WTC11 (cell line): ENCODE results near the gene ARHGEF39. TPM values are rescaled to one million over a fixed set of nuclear protein-coding genes. Genes with fewer than 3 reads are reported as not detected.
A peak's percentile ranks its signal among the peaks of the same experiment; 100 is the strongest.

Experiments
- ATAC-seq: fragments of 200-7000 bp; cut with Tn5 transposase; 2 replicates; pipeline ENCODE4 v1.10.0; 2021; ENCODE audit warnings: mild to moderate bottlenecking, moderate library complexity
- CTCF ChIA-PET: fragments of 300-600 bp; sonication (Branson Sonifier 250); formaldehyde crosslinking; loops from one replicate; lab custom pipeline; 2021; ENCODE audit warnings: antibody characterized with exemption; lab: Charles Lee
- POLR2A ChIA-PET: fragments of 350-600 bp; sonication (Branson Sonifier 250); formaldehyde crosslinking; loops from one replicate; lab custom pipeline; 2021; ENCODE audit warnings: antibody characterized with exemption; lab: Charles Lee
- DNase-seq: peaks from one replicate; pipeline ENCODE4 v3.0.0; 2021; ENCODE audit warnings: low spot score
- H3K27ac Mint-ChIP-seq: 2 replicates; pipeline ENCODE4 v1.8.0; 2021; ENCODE audit warnings: mixed read lengths
- H3K27me3 Mint-ChIP-seq: 2 replicates; pipeline ENCODE4 v1.8.0; 2021; ENCODE audit warnings: low read depth, mild to moderate bottlenecking, moderate library complexity, mixed read lengths
- H3K36me3 Mint-ChIP-seq: 2 replicates; pipeline ENCODE4 v1.8.0; 2021; ENCODE audit warnings: mixed read lengths
- H3K4me1 Mint-ChIP-seq: 2 replicates; pipeline ENCODE4 v1.8.0; 2022; ENCODE audit warnings: mixed read lengths
- H3K4me3 Mint-ChIP-seq: 2 replicates; pipeline ENCODE4 v1.8.0; 2021; ENCODE audit warnings: mild to moderate bottlenecking, moderate library complexity, mixed read lengths
- H3K9me3 Mint-ChIP-seq: 2 replicates; pipeline ENCODE4 v1.8.0; 2021; ENCODE audit warnings: mixed read lengths
- ATF1 ChIP-seq: sonication (generic); formaldehyde crosslinking; IDR thresholded peaks from 2 replicates; pipeline ENCODE4 v1.8.1; 2023; ENCODE audit warnings: mild to moderate bottlenecking, moderate library complexity, missing genetic modification reagents
- ATF2 ChIP-seq: sonication (generic); formaldehyde crosslinking; IDR thresholded peaks from 2 replicates; pipeline ENCODE4 v1.8.1; 2022; ENCODE audit warnings: low read depth, missing genetic modification reagents, borderline replicate concordance
- CREB1 ChIP-seq: sonication (generic); formaldehyde crosslinking; IDR thresholded peaks from 2 replicates; pipeline ENCODE4 v1.8.0; 2023; ENCODE audit warnings: mild to moderate bottlenecking, missing genetic modification reagents
- EMX1 ChIP-seq: fragments of 250-450 bp; sonication (Bioruptor Pico); IDR thresholded peaks from 2 replicates; pipeline ENCODE4 v1.8.0; 2021; ENCODE audit warnings: mild to moderate bottlenecking
- ESRRA ChIP-seq: sonication (generic); formaldehyde crosslinking; IDR thresholded peaks from 2 replicates; pipeline ENCODE4 v1.8.1; 2022; ENCODE audit warnings: mild to moderate bottlenecking, missing genetic modification reagents, borderline replicate concordance
- FOXJ3 ChIP-seq: sonication (generic); formaldehyde crosslinking; IDR thresholded peaks from 2 replicates; pipeline ENCODE4 v1.9.0; 2021; ENCODE audit warnings: missing genetic modification reagents, mild to moderate bottlenecking, borderline replicate concordance
- FOXK1 ChIP-seq: sonication (generic); formaldehyde crosslinking; IDR thresholded peaks from 2 replicates; pipeline ENCODE4 v1.8.0; 2022; ENCODE audit warnings: mild to moderate bottlenecking, moderate library complexity, missing genetic modification reagents
- GABPB1 ChIP-seq: sonication (generic); formaldehyde crosslinking; IDR thresholded peaks from 2 replicates; pipeline ENCODE4 v1.8.1; 2023; ENCODE audit warnings: mild to moderate bottlenecking, missing genetic modification reagents
- GRHL2 ChIP-seq: fragments of 250-450 bp; sonication (Bioruptor Pico); IDR thresholded peaks from 2 replicates; pipeline ENCODE4 v1.8.0; 2022; ENCODE audit warnings: mild to moderate bottlenecking, moderate library complexity; ENCODE audit not compliant: insufficient replicate concordance, severe bottlenecking
- MAX ChIP-seq: sonication (generic); formaldehyde crosslinking; IDR thresholded peaks from 2 replicates; pipeline ENCODE4 v1.8.0; 2022; ENCODE audit warnings: mild to moderate bottlenecking, missing genetic modification reagents
- NFE2L1 ChIP-seq: sonication (generic); formaldehyde crosslinking; IDR thresholded peaks from 2 replicates; pipeline ENCODE4 v1.8.1; 2023; ENCODE audit warnings: missing genetic modification reagents
- NFYB ChIP-seq: sonication (generic); formaldehyde crosslinking; conservative IDR thresholded peaks from 2 replicates; pipeline ENCODE4 v1.8.0; 2022; ENCODE audit warnings: low read depth, missing genetic modification reagents
- SMAD3 ChIP-seq: sonication (generic); formaldehyde crosslinking; IDR thresholded peaks from 2 replicates; pipeline ENCODE4 v1.8.0; 2022; ENCODE audit warnings: missing genetic modification reagents, mild to moderate bottlenecking, borderline replicate concordance
- ZNF138 ChIP-seq: sonication (generic); formaldehyde crosslinking; conservative IDR thresholded peaks from 2 replicates; pipeline ENCODE4 v1.8.1; 2022; ENCODE audit warnings: mild to moderate bottlenecking, moderate library complexity, missing genetic modification reagents
- ZNF232 ChIP-seq: sonication (generic); formaldehyde crosslinking; IDR thresholded peaks from 2 replicates; pipeline ENCODE4 v1.8.0; 2022; ENCODE audit warnings: mild to moderate bottlenecking, missing genetic modification reagents
- ZNF263 ChIP-seq: sonication (generic); formaldehyde crosslinking; IDR thresholded peaks from 2 replicates; pipeline ENCODE4 v1.8.1; 2022; ENCODE audit warnings: low read depth, mild to moderate bottlenecking, moderate library complexity, missing genetic modification reagents
- ZNF423 ChIP-seq: fragments of 250-450 bp; sonication (Bioruptor Pico); IDR thresholded peaks from 2 replicates; pipeline ENCODE4 v2.1.2; 2022; ENCODE audit warnings: mild to moderate bottlenecking, moderate library complexity
- total RNA-seq: library from RNA; stranded (reverse); gene quantifications from 3 replicates; pipeline ENCODE4 v1.2.3, GENCODE V29; 2021
- TF ChIP-seq, protein P1 (sequence below): sonication (generic); formaldehyde crosslinking; IDR thresholded peaks from 2 replicates; pipeline ENCODE4 v1.8.0; 2022; ENCODE audit warnings: mild to moderate bottlenecking, missing genetic modification reagents
- TF ChIP-seq, protein P2 (sequence below): sonication (generic); formaldehyde crosslinking; conservative IDR thresholded peaks from 2 replicates; pipeline ENCODE4 v1.8.1; 2023; ENCODE audit warnings: mild to moderate bottlenecking, low read depth, missing genetic modification reagents, moderate library complexity
- TF ChIP-seq, protein P3 (sequence below): sonication (generic); formaldehyde crosslinking; IDR thresholded peaks from 2 replicates; pipeline ENCODE4 v1.8.0; 2022; ENCODE audit warnings: missing genetic modification reagents
- TF ChIP-seq, protein P4 (sequence below): sonication (generic); formaldehyde crosslinking; IDR thresholded peaks from 2 replicates; pipeline ENCODE4 v1.8.1; 2023; ENCODE audit warnings: mild to moderate bottlenecking, missing genetic modification reagents, moderate library complexity
- TF ChIP-seq, protein P5 (sequence below): sonication (generic); formaldehyde crosslinking; IDR thresholded peaks from 2 replicates; pipeline ENCODE4 v1.8.1; 2023; ENCODE audit warnings: mild to moderate bottlenecking, moderate library complexity, missing genetic modification reagents

ARHGEF39 gene
- total RNA-seq, 1 experiment from 2014 or later, result 23.8 TPM

DNA sequence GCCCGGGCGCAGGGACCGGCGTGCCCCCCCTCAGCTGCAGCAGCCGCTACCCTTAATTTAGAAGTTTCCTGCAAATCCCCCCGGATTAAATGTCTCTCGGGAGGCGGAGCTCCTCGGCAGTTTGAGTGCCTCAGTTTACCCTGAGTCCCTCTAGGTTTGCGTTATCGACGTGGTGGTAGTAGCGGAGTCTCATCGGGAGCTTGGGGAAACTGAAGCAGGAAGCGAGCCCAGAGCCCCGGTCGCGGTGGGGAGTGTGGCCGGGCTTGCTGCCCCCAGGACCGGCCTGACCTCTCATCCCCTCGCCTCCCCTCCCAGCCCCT, 25.3 kb upstream of the ARHGEF39 start:
- ChIA-PET CTCF (interaction anchor here (1.1 to 6.8 kb wide), 14 partner anchors 15 to 100 kb away, joined by 4 to 49 read pairs (median 12); partner anchors contain the start of genes ARHGEF39, CCDC107, CREB3 and RGP1), POLR2A (interaction anchor here (0.9 to 5.2 kb wide), 13 partner anchors 10 to 587 kb away, joined by 3 to 38 read pairs (median 8); partner anchors contain the start of genes ARHGEF39, CCDC107, CREB3 and RMRP)
- H3K4me3 Mint-ChIP-seq, result peak overlapping the region; percentile 91
- peaks cover 23% of the 10 kb centered on the region for H3K4me1 Mint-ChIP-seq
- H3K27ac Mint-ChIP-seq, result no peak overlapping the region
- TF ChIP-seq CREB1 (CRISPR knock-in tag) (no peak), FOXK1 (CRISPR knock-in tag) (no peak), ATF1 (CRISPR knock-in tag) (no peak), NFE2L1 (CRISPR knock-in tag) (no peak), ZNF263 (no peak), ZNF423 (no peak), ZNF232 (CRISPR knock-in tag) (no peak), ESRRA (no peak), SMAD3 (CRISPR knock-in tag) (no peak), GABPB1 (CRISPR knock-in tag) (no peak), ATF2 (no peak), NFYB (no peak), GRHL2 (no peak), ZNF138 (no peak), MAX (CRISPR knock-in tag) (no peak), EMX1 (CRISPR knock-in tag) (no peak)
- TF ChIP-seq, protein P1, sequence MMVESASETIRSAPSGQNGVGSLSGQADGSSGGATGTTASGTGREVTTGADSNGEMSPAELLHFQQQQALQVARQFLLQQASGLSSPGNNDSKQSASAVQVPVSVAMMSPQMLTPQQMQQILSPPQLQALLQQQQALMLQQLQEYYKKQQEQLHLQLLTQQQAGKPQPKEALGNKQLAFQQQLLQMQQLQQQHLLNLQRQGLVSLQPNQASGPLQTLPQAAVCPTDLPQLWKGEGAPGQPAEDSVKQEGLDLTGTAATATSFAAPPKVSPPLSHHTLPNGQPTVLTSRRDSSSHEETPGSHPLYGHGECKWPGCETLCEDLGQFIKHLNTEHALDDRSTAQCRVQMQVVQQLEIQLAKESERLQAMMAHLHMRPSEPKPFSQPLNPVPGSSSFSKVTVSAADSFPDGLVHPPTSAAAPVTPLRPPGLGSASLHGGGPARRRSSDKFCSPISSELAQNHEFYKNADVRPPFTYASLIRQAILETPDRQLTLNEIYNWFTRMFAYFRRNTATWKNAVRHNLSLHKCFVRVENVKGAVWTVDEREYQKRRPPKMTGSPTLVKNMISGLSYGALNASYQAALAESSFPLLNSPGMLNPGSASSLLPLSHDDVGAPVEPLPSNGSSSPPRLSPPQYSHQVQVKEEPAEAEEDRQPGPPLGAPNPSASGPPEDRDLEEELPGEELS (CRISPR knock-in tag), result no peak
- TF ChIP-seq, protein P2, sequence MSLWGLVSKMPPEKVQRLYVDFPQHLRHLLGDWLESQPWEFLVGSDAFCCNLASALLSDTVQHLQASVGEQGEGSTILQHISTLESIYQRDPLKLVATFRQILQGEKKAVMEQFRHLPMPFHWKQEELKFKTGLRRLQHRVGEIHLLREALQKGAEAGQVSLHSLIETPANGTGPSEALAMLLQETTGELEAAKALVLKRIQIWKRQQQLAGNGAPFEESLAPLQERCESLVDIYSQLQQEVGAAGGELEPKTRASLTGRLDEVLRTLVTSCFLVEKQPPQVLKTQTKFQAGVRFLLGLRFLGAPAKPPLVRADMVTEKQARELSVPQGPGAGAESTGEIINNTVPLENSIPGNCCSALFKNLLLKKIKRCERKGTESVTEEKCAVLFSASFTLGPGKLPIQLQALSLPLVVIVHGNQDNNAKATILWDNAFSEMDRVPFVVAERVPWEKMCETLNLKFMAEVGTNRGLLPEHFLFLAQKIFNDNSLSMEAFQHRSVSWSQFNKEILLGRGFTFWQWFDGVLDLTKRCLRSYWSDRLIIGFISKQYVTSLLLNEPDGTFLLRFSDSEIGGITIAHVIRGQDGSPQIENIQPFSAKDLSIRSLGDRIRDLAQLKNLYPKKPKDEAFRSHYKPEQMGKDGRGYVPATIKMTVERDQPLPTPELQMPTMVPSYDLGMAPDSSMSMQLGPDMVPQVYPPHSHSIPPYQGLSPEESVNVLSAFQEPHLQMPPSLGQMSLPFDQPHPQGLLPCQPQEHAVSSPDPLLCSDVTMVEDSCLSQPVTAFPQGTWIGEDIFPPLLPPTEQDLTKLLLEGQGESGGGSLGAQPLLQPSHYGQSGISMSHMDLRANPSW, result no peak
- H3K27me3 Mint-ChIP-seq, result no peaks in the 10 kb centered on the region
- DNase-seq (peak; percentile 54), ATAC-seq (peak; percentile 29)
- peaks cover 12% of the 10 kb centered on the region for H3K36me3 Mint-ChIP-seq
- no peaks in the 10 kb centered on the region for H3K9me3 Mint-ChIP-seq

DNA sequence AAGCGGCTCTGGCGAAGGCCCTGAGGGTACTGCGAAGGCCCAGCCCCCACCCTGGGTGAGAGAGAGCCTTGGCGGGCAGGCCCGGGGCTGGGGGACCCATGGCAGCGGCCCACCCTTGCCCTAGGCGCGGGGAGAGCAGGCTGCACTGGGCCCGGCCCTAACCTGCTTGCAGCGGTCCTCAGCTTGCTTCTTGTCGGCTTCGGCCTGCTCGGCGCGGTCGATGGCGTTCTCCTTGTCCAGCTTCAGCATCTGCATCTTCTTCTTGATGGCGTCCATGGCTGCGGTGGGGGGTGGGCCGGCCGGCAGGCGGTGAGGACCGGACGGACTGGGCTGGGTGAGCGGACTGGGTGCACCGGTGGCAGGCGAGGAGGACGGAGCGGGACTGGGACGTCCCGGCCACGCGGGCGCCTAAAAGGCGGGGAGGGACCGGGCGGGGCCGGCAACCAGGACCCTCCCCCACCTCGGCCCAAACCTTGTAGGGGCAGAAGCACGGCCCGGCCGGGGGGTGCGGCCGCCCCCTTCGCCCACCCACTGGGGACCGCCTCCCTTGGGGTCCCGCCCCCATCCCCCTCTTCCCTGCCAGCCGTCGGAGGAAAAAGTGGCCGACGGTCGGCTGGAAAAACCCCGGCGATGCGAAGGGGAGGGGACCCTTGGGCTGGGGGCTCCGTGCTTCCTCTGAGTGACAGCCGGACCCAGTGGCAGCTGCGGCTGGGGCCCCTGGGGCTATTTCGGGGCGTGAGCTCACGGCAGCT, 24.7 kb upstream of the ARHGEF39 start, which contains the start of gene TPM2:
Gene TPM2 (minus strand): TSS at position 384 of the 752 bp plus-strand sequence. CDS start 108 bp downstream, at position 276.
- 0 out of 2 replicates have a peak within 1 kb of the TSS, but pooled peaks have one; percentile 48 for H3K27ac Mint-ChIP-seq
- ATAC-seq (peak; percentile 63), DNase-seq (peak; percentile 75)
- H3K36me3 Mint-ChIP-seq, result peaks cover 15% of the 10 kb centered on the region
- POLR2A ChIA-PET, result interaction anchor here (0.6 to 5.2 kb wide), 17 partner anchors 9 to 1052 kb away, joined by 3 to 38 read pairs (median 5); partner anchors contain the start of genes ARHGEF39, CCDC107, CREB3 and RMRP
- CTCF ChIA-PET, result interaction anchor here (0.6 to 6.8 kb wide), 17 partner anchors 9 to 122 kb away, joined by 3 to 49 read pairs (median 11); partner anchors contain the start of genes ARHGEF39, CCDC107, CREB3 and RGP1
- H3K27me3 Mint-ChIP-seq, result no peaks in the 10 kb centered on the region
- H3K4me1 Mint-ChIP-seq, result peaks cover 23% of the 10 kb centered on the region
- H3K4me3 Mint-ChIP-seq, result peak within 1 kb of the TSS; percentile 91
- H3K9me3 Mint-ChIP-seq, result no peaks in the 10 kb centered on the region
- no peak for TF ChIP-seq FOXJ3 (CRISPR knock-in tag)
- TF ChIP-seq, protein P3, sequence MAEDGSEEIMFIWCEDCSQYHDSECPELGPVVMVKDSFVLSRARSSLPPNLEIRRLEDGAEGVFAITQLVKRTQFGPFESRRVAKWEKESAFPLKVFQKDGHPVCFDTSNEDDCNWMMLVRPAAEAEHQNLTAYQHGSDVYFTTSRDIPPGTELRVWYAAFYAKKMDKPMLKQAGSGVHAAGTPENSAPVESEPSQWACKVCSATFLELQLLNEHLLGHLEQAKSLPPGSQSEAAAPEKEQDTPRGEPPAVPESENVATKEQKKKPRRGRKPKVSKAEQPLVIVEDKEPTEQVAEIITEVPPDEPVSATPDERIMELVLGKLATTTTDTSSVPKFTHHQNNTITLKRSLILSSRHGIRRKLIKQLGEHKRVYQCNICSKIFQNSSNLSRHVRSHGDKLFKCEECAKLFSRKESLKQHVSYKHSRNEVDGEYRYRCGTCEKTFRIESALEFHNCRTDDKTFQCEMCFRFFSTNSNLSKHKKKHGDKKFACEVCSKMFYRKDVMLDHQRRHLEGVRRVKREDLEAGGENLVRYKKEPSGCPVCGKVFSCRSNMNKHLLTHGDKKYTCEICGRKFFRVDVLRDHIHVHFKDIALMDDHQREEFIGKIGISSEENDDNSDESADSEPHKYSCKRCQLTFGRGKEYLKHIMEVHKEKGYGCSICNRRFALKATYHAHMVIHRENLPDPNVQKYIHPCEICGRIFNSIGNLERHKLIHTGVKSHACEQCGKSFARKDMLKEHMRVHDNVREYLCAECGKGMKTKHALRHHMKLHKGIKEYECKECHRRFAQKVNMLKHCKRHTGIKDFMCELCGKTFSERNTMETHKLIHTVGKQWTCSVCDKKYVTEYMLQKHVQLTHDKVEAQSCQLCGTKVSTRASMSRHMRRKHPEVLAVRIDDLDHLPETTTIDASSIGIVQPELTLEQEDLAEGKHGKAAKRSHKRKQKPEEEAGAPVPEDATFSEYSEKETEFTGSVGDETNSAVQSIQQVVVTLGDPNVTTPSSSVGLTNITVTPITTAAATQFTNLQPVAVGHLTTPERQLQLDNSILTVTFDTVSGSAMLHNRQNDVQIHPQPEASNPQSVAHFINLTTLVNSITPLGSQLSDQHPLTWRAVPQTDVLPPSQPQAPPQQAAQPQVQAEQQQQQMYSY (CRISPR knock-in tag), result peak; percentile 71
- TF ChIP-seq, protein P4, sequence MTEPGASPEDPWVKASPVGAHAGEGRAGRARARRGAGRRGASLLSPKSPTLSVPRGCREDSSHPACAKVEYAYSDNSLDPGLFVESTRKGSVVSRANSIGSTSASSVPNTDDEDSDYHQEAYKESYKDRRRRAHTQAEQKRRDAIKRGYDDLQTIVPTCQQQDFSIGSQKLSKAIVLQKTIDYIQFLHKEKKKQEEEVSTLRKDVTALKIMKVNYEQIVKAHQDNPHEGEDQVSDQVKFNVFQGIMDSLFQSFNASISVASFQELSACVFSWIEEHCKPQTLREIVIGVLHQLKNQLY (CRISPR knock-in tag), result no peak
- TF ChIP-seq, protein P5, sequence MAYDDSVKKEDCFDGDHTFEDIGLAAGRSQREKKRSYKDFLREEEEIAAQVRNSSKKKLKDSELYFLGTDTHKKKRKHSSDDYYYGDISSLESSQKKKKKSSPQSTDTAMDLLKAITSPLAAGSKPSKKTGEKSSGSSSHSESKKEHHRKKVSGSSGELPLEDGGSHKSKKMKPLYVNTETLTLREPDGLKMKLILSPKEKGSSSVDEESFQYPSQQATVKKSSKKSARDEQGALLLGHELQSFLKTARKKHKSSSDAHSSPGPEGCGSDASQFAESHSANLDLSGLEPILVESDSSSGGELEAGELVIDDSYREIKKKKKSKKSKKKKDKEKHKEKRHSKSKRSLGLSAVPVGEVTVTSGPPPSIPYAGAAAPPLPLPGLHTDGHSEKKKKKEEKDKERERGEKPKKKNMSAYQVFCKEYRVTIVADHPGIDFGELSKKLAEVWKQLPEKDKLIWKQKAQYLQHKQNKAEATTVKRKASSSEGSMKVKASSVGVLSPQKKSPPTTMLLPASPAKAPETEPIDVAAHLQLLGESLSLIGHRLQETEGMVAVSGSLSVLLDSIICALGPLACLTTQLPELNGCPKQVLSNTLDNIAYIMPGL, result peak; percentile 58; the same call in 1 of the 2 replicates
- TF ChIP-seq MAX (CRISPR knock-in tag), result peak; percentile 61; the same call in 1 of the 2 replicates
- TF ChIP-seq SMAD3 (CRISPR knock-in tag), result peak; percentile 83; the same call in 1 of the 2 replicates
